SK-N-SH (cell line): ENCODE results near the gene LAMTOR2. TPM values are rescaled to one million over a fixed set of nuclear protein-coding genes. Genes with fewer than 3 reads are reported as not detected.
A peak's percentile ranks its signal among the peaks of the same experiment; 100 is the strongest.

Experiments used
- CTCF ChIA-PET: fragments of 300-600, 350-600 bp; formaldehyde crosslinking; extraction: SDS; loops from one replicate; lab custom pipeline; 2021; lab: Yijun Ruan, JAX
- POLR2A ChIA-PET: fragments of 350-600 bp; sonication (Branson Sonifier 250); formaldehyde crosslinking; extraction: SDS; loops from one replicate; lab custom pipeline; 2020; ENCODE audit warnings: antibody characterized with exemption, inconsistent platforms; lab: Yijun Ruan, JAX
- DNase-seq: peaks from one replicate; pipeline ENCODE4 v3.0.0; 2012
- H2AFZ ChIP-seq: fragments of 200-600 bp; sonication (generic); 2 replicates; pipeline ENCODE4 v1.8.1; 2016; ENCODE audit warnings: antibody characterized with exemption, mild to moderate bottlenecking, low read depth
- H3F3A ChIP-seq: fragments of 200-600 bp; sonication (generic); replicated peaks from 2 replicates; pipeline ENCODE3; 2016; ENCODE audit warnings: antibody characterized with exemption, mild to moderate bottlenecking; ENCODE audit not compliant: insufficient read depth
- H3K27ac ChIP-seq, 2 experiments: fragments of 200-500 bp in 1 of 2; fragments of 200-600 bp in 1 of 2; sonication (Bioruptor generic) in 1 of 2; sonication (generic), shearing (Covaris generic) in 1 of 2; 2 replicates each; pipeline versions ENCODE4 v1.5.1 to v1.6.1; 2014 to 2016; ENCODE audit warnings: low read depth in 2 of 2, inconsistent platforms in 1 of 2, low read length in 1 of 2, mild to moderate bottlenecking in 1 of 2, mixed read lengths in 1 of 2
- H3K27me3 ChIP-seq: fragments of 200-600 bp; sonication (generic), shearing (Covaris generic); 2 replicates; pipeline ENCODE4 v1.6.1; 2016; ENCODE audit warnings: mixed run types; ENCODE audit not compliant: insufficient read depth
- H3K36me3 ChIP-seq, 2 experiments: fragments of 200-500 bp in 1 of 2; fragments of 200-600 bp in 1 of 2; sonication (Bioruptor generic) in 1 of 2; sonication (generic) in 1 of 2; replicated peaks in 1 of 2; 2 replicates each; pipeline versions ENCODE3 to v1.5.1; 2014 to 2016; ENCODE audit warnings: low read length in 1 of 2, mild to moderate bottlenecking in 1 of 2; ENCODE audit not compliant: insufficient read depth in 2 of 2, control insufficient read depth in 1 of 2
- H3K4me1 ChIP-seq, 2 experiments: fragments of 200-500 bp in 1 of 2; fragments of 200-600 bp in 1 of 2; sonication (Bioruptor generic) in 1 of 2; sonication (generic), shearing (Covaris generic) in 1 of 2; 2 replicates each; pipeline versions ENCODE4 v1.5.1 to v1.6.1; 2014 to 2016; ENCODE audit warnings: low read depth in 1 of 2, low read length in 1 of 2, mixed run types in 1 of 2; ENCODE audit not compliant: insufficient read depth in 2 of 2, control insufficient read depth in 1 of 2
- H3K4me2 ChIP-seq: fragments of 200-600 bp; sonication (generic), shearing (Covaris generic); 2 replicates; pipeline ENCODE4 v1.6.1; 2017; ENCODE audit warnings: mixed run types
- H3K4me3 ChIP-seq, 2 experiments: fragments of 200-500 bp in 1 of 2; fragments of 200-600 bp in 1 of 2; sonication (Bioruptor generic) in 1 of 2; sonication (generic), shearing (Covaris generic) in 1 of 2; 2 replicates each; pipeline versions ENCODE4 v1.5.1 to v1.8.1; 2014 to 2016; ENCODE audit warnings: low read depth in 2 of 2, inconsistent platforms in 1 of 2, low read length in 1 of 2, mild to moderate bottlenecking in 1 of 2, mixed read lengths in 1 of 2, moderate library complexity in 1 of 2
- H3K79me2 ChIP-seq: fragments of 200-600 bp; sonication (generic); 2 replicates; pipeline ENCODE4 v1.8.1; 2017; ENCODE audit warnings: mild to moderate bottlenecking; ENCODE audit not compliant: insufficient read depth
- H3K9ac ChIP-seq: fragments of 200-600 bp; sonication (generic); 2 replicates; pipeline ENCODE4 v1.6.1; 2017; ENCODE audit warnings: mixed run types
- H3K9me2 ChIP-seq: fragments of 200-600 bp; sonication (generic); 2 replicates; pipeline ENCODE4 v1.6.1; 2017; ENCODE audit warnings: mixed run types
- H3K9me3 ChIP-seq: fragments of 200-600 bp; sonication (generic); 2 replicates; pipeline ENCODE4 v1.6.1; 2017; ENCODE audit warnings: mixed run types, mild to moderate bottlenecking, moderate library complexity
- H4K20me1 ChIP-seq: fragments of 200-600 bp; sonication (generic); 2 replicates; pipeline ENCODE4 v1.6.1; 2017; ENCODE audit warnings: mild to moderate bottlenecking, mixed run types; ENCODE audit not compliant: insufficient read depth
- CTCF ChIP-seq: fragments of 200-600 bp; sonication (generic); IDR thresholded peaks from 2 replicates; pipeline ENCODE4 v1.6.1; 2017; ENCODE audit warnings: antibody characterized with exemption, mild to moderate bottlenecking, moderate library complexity
- EP300 ChIP-seq, 2 experiments: IDR thresholded peaks; 2 replicates each; pipeline versions ENCODE4 v1.4.0 to v1.6.1; 2012; ENCODE audit warnings: borderline replicate concordance in 1 of 2, low read depth in 1 of 2, low read length in 1 of 2
- FOSL2 ChIP-seq: IDR thresholded peaks from 2 replicates; pipeline ENCODE4 v1.4.0; 2012; ENCODE audit warnings: low read depth, mild to moderate bottlenecking, moderate library complexity, borderline replicate concordance
- FOXM1 ChIP-seq: IDR thresholded peaks from 2 replicates; pipeline ENCODE4 v1.4.0; 2012; ENCODE audit warnings: low read depth, mild to moderate bottlenecking
- GABPA ChIP-seq: IDR thresholded peaks from 2 replicates; pipeline ENCODE4 v1.4.0; 2012; ENCODE audit warnings: low read depth, mild to moderate bottlenecking
- GATA2 ChIP-seq: sonication (generic); formaldehyde crosslinking; IDR thresholded peaks from 2 replicates; pipeline ENCODE4 v1.5.0; 2020; ENCODE audit warnings: mild to moderate bottlenecking, missing genetic modification reagents
- IRF3 ChIP-seq: fragments of 150-350 bp; IDR thresholded peaks from 2 replicates; pipeline ENCODE4 v1.6.1; 2016; ENCODE audit warnings: mild to moderate bottlenecking, low read depth, low read length
- MXI1 ChIP-seq: IDR thresholded peaks from 2 replicates; pipeline ENCODE4 v1.6.1; 2012; ENCODE audit warnings: mild to moderate bottlenecking, low read depth, low read length, improper control_type of control experiment
- NRF1 ChIP-seq: IDR thresholded peaks from 2 replicates; pipeline ENCODE4 v1.6.1; 2012; ENCODE audit warnings: low read depth, mild to moderate bottlenecking, low read length
- PBX3 ChIP-seq: IDR thresholded peaks from 2 replicates; pipeline ENCODE4; 2012
- POLR2AphosphoS5 ChIP-seq: IDR thresholded peaks from 2 replicates; pipeline ENCODE4 v1.6.1; 2012; ENCODE audit warnings: low read depth, low read length
- RAD21 ChIP-seq: IDR thresholded peaks from 2 replicates; pipeline ENCODE4 v1.6.1; 2012; ENCODE audit warnings: mild to moderate bottlenecking, low read length
- REST ChIP-seq: IDR thresholded peaks from 2 replicates; pipeline ENCODE4 v1.6.1; 2012; ENCODE audit warnings: mild to moderate bottlenecking, low read depth, low read length, moderate library complexity
- SIN3A ChIP-seq: IDR thresholded peaks from 2 replicates; pipeline ENCODE4 v1.6.1; 2012; ENCODE audit warnings: low read depth, mild to moderate bottlenecking, low read length, moderate library complexity, borderline replicate concordance
- SMC3 ChIP-seq: IDR thresholded peaks from 2 replicates; pipeline ENCODE4 v1.6.1; 2012; ENCODE audit warnings: low read depth, low read length, improper control_type of control experiment
- USF1 ChIP-seq: IDR thresholded peaks from 2 replicates; pipeline ENCODE4 v1.4.0; 2012; ENCODE audit warnings: low read depth, borderline replicate concordance
- USF2 ChIP-seq: fragments of 150-350 bp; IDR thresholded peaks from 2 replicates; pipeline ENCODE4 v1.6.1; 2017; ENCODE audit warnings: antibody characterized with exemption, low read length, low read depth, borderline replicate concordance
- WGBS: methylation state at CpG from one replicate; pipeline ENCODE4 v1.1.6; 2017; ENCODE audit warnings: low lambda C conversion rate; 5-methylcytosine and 5-hydroxymethylcytosine counted together
- polyA plus RNA-seq, 3 experiments: library from polyadenylated mRNA; depleted of rRNA; stranded (reverse); fragments of >200 nt; gene quantifications; 2 replicates each; pipeline ENCODE4 v1.2.3, GENCODE V29; 2012

The LAMTOR2 gene
- polyA plus RNA-seq, 1 of the 3 experiments (the other 2 are of a cell fraction) = 230 TPM

- Histone ChIP-seq H4K20me1 (peaks cover 5% of the 10 kb centered on the region), H3K4me3 (no peak overlapping the region), H3K9ac (no peak overlapping the region), H3K27me3 (no peaks in the 10 kb centered on the region), H3K4me1 (peaks cover 2 to 4% of the 10 kb centered on the region in 2 experiments; a peak in 3 of 4 replicates), H3K36me3 (peaks cover 0 to 1% of the 10 kb centered on the region in 2 experiments), H2AFZ (no peak overlapping the region), H3F3A (peaks cover 12% of the 10 kb centered on the region), H3K79me2 (peaks cover 7% of the 10 kb centered on the region), H3K9me3 (no peaks in the 10 kb centered on the region), H3K4me2 (no peak overlapping the region), H3K27ac (no peak overlapping the region), H3K9me2 (no peaks in the 10 kb centered on the region)
- TF ChIP-seq FOXM1 (no peak), USF1 (no peak), GABPA (no peak), MXI1 (no peak), RAD21 (no peak), PBX3 (no peak)
- DNase-seq = no peak
- ChIA-PET CTCF (interaction anchor here (1.1 to 2.6 kb wide), 3 partner anchors 13 to 45 kb away, joined by 3 to 45 read pairs (median 5); no protein-coding TSS in a partner anchor), POLR2A (no interaction called here)
- 76% methylated on average over 4 of the region's 5 CpGs for WGBS
Observed at GRCh38 chr1:156024801-156025200, 29.8 kb upstream of the LAMTOR2 start.

GRCh38 chr1:156025876-156026275 is 28.7 kb upstream of the LAMTOR2 start:
- POLR2A ChIA-PET = interaction anchor here (1.0 to 1.1 kb wide), 2 partner anchors 44 to 91 kb away, joined by 3 read pairs; partner anchors contain the start of gene KHDC4
- Histone ChIP-seq H3K9ac (no peak overlapping the region), H3K4me1 (peaks cover 0 to 3% of the 10 kb centered on the region in 2 experiments; a peak in 2 of 4 replicates), H3F3A (peaks cover 8% of the 10 kb centered on the region), H3K4me3 (peak overlapping the region in 1 of 2 experiments; percentile 33; a peak in 1 of 4 replicates), H3K27me3 (no peaks in the 10 kb centered on the region), H3K27ac (no peak overlapping the region), H3K9me3 (no peaks in the 10 kb centered on the region), H3K4me2 (no peak overlapping the region), H2AFZ (peak overlapping the region; percentile 78), H3K9me2 (no peaks in the 10 kb centered on the region), H4K20me1 (no peaks in the 10 kb centered on the region), H3K36me3 (no peaks in the 10 kb centered on the region), H3K79me2 (no peaks in the 10 kb centered on the region)
- CTCF ChIA-PET = interaction anchor here (0.6 to 2.6 kb wide), 18 partner anchors 11 to 85 kb away, joined by 3 to 45 read pairs (median 4); partner anchors contain the start of genes RXFP4 and UBQLN4
- WGBS = 13% methylated on average over 6 of the region's 9 CpGs
- peak; percentile 85 for DNase-seq
- TF ChIP-seq SIN3A (peak; percentile 35; the same call in 1 of the 2 replicates), CTCF (peak; percentile 72), IRF3 (no peak), FOSL2 (no peak), USF2 (no peak), RAD21 (peak; percentile 65), MXI1 (peak; percentile 62), GATA2 (CRISPR knock-in tag) (no peak), POLR2AphosphoS5 (no peak), EP300 (IDR thresholded peaks at IDR 0.05; ENCODE audit: borderline replicate concordance in 1 of 2, low read depth in 1 of 2, low read length in 1 of 2) (no peak), REST (no peak), GABPA (no peak), NRF1 (no peak), SMC3 (peak; percentile 81)
